Dermis blood vessel endothelial cell (primary cell): ENCODE results near the gene DNM1. TPM values are rescaled to one million over a fixed set of nuclear protein-coding genes. Genes with fewer than 3 reads are reported as not detected.
A peak's percentile ranks its signal among the peaks of the same experiment; 100 is the strongest.
"Not testable (repeated sequence)": the region's sequence is repeated elsewhere in the genome, so short reads cannot be mapped to it uniquely, and the experiment has no call there.

Source experiments
- DNase-seq: peaks from one replicate; pipeline ENCODE4 v3.0.0; 2010
- total RNA-seq: library from RNA; depleted of rRNA; stranded (reverse); fragments of >200 nt; gene quantifications from 2 replicates; pipeline ENCODE4 v1.2.3, GENCODE V29; 2014

Gene DNM1
- total RNA-seq, 1 donor from 2014 or later, result 0.17 TPM

DNA sequence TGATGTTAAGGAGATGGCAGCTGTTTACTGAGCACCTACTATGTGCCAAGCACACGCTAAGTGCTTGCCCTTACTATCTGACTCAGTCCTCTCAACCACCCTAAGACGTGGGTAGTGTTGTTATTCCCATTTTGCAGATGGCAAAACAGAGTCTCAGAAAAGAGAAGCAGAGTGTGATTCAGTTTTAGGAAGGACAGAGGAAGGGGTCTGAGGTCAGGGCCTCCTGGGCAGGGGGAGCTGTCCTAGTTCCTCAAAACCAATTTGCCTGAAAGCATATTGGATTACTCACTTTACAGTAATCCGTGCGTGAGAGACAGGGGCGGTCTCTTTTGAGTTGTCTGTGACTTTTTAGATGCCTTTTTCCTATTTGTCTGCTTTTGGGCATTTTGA, 23.2 kb downstream of the DNM1 start:
- DNase-seq, result no peak

- not testable (repeated sequence) for DNase-seq
These were observed 27.7 kb downstream of the DNM1 start for GRCh38 chr9:128230897-128231296.

GRCh38 chr9:128231638-128232527, 28.7 kb downstream of the DNM1 start:
- DNase-seq, result no peak

DNA sequence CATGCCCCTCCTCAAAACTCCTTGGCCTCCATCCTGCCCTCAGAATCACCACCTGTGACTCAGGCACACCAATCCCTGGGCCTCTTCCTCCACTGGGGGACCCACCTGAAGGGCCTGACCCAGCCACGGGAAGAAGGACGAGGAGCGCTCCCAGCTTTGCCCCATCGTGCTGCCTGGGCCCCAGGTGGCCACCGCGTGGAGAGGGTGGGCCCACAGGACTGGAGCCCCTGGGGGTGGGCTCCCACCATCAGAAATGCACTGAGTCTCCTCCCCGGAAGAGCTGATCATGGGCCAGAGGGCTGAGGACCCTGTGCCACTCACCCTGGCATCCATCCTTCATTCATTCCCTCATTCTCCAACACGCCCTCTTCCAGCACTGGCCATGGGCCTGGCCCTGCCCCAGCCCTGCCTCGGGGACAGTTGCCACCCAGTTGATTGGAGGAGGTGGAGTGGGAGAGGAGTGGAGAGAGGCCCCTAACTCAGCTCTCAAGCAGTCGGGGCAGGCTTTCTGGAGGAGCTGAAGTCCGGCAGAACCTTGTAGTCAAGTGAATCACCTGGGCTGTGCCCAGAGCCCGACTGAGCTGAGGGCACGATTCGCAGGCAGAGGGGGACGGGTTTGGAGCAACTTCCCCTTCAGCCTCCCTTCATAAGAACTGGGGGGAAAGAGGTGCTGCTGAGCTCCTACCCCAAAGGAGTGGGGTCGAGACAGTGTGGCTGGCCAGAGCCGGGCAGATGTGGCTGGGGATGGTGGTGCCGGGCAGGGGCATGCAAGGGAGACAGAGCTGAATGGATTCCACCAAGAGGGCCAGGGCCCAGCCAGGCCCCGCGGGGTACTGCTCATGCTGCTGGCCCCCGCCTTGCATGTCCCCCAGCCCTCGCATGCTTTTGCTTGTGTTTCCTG, 29.6 kb downstream of the DNM1 start:
- no peak for DNase-seq

GRCh38 chr9:128233817-128234406, 30.7 kb downstream of the DNM1 start:
- no peak for DNase-seq

DNA sequence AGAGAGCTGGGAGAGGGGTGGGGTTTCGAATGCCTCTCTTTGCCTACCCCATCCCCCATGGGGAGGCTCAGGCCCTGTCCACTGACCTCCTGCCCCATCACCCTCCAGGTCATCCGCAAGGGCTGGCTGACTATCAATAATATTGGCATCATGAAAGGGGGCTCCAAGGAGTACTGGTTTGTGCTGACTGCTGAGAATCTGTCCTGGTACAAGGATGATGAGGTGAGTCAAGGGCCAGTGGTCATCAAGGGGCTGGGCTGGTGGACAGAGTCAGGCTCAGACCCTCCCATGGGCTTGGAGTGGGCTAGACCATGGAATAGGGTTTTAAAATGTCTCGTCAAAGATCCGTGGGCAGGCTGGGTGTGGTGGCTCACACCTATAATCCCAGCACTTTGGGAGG, 38.9 kb downstream of the DNM1 start:
- DNase-seq, result no peak

GRCh38 chr9:128242828-128243214, 39.6 kb downstream of the DNM1 start:
- DNase-seq, result no peak

GRCh38 chr9:128243215-128244018, 40.2 kb downstream of the DNM1 start:
- DNase-seq, result no peak

DNA sequence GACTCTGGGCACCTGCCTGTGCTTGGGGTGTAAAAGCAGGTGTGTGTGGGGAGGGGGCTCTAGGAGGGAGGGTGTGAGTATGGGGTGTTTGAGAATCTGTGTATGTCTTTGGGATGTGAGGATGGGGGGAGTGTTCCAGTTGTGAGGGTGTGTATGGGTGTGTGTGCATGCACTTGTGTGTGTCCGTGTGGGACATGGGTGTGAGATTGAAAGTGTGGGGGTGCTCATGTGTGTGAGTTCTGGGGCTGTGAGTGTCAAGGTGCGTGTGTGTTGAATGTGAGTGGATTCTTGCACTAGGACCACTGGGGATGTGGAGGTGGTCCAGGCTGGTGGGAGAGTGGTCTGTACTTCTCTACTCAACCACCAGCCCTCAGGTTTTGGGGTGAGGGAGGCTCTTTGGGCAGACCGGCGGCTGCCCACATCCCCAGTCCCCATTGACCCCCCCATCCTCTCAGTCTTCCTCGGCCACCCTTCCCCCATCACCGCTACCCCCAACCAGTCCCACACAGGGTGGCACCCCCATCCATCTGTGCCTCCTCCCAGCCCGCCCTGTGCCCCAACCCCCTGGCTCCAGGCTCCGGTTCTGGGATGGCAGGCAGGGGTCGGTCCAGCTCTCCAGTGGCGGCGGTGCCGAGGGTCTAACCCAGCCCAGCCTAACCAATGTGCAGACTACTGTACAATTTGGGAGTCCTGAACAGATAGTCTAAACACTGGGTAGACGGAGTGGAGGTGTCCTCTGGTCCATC, 41.1 kb downstream of the DNM1 start:
- DNase-seq, result no peak

DNA sequence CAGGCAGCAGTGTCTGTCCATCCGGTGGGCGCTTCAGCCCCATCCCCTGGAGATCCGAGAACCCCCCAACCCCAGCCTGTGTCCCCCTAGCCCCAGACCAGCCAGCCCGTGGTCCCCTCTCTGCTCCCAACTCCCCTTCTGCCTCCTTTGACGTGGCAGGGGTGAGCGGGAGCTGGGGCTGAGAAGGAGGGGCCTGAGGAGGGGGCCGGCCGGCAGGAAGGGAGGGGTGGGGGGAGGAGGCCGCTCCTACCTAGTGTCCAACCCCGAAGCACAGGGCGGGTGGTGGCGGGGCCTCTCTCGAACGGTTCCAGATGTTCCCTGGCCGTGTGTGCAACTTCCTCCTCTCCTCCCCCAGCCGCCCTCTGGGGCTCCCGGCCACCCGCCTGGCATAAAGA, 41.7 kb downstream of the DNM1 start:
- peak; percentile 19 for DNase-seq

DNA sequence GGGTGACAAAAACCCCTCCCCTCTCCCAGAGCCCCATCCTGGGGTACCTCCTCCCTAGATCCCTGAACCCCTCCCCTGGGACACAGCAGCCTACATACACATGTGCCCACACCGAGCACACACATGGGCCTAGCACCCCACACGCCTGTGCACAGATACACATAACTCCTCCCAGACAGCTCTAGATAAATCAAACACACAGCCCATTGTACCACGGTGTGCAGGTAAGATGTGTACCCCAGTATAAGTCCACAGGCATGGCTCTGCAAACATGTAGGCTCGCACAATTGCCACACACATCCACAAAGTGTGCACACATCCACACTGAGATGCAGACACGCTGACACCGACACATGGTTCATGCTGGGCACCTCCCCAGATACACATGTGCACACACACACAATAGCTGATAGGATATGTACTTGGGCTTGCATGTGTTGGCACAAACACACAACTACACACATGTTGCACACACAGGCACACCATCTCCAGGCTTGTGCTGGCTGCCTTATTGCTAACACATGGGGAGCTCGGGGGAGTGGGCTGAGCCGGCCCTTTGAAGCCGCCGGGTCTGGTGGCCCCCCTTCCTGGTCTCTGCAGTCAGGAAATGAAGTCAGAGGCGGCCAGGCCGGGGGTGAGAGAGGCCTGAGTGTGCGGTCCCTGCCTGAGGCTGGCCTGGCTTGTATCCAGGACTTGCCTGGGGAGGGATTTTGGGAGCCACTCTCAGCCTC, 42.4 kb downstream of the DNM1 start:
- DNase-seq, result peak; percentile 69

- no peak for DNase-seq
These were observed 43.3 kb downstream of the DNM1 start for GRCh38 chr9:128246471-128246870.

DNA sequence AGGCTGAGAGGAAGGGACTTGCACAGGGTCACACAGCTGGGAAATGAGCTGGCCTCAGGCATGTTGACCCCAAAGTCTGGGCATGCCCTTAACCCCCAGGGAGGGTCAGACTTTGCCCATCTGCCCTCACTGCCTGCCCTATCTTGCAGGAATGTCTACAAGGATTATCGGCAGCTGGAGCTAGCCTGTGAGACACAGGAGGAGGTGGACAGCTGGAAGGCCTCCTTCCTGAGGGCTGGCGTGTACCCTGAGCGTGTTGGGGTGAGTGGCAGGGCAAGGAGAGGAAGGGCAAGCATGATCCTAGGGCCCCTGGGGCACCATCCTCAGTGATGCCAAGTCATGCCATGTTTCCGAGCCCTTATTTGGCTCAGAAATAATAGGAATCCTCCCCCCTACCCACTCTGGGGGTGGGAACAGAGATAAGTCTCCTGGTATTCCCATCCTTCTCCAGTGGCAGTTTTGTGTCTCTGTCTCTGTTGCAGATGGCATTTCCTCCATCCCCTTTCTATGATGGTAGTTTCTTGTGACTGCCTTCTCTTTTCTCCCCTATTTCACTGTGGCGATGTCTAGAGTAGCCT, 44.1 kb downstream of the DNM1 start:
- no peak for DNase-seq

DNA sequence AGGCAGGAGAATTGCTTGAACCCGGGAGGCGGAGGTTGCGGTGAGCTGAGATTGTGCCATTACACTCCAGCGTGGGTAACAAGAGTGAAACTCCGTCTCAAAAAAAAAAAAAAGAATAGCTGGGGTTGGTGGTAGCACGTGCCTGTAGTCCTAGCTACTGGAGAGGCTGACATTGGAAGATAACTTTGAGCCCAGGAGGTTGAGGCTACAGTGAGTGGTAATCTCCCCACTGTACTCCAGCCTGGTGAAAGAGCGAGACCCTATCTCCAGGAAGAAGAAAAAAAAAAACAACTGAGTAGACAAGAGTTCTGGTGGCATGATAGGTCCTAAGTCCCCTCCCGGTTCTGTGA, 46.4 kb downstream of the DNM1 start:
- no peak for DNase-seq

DNA sequence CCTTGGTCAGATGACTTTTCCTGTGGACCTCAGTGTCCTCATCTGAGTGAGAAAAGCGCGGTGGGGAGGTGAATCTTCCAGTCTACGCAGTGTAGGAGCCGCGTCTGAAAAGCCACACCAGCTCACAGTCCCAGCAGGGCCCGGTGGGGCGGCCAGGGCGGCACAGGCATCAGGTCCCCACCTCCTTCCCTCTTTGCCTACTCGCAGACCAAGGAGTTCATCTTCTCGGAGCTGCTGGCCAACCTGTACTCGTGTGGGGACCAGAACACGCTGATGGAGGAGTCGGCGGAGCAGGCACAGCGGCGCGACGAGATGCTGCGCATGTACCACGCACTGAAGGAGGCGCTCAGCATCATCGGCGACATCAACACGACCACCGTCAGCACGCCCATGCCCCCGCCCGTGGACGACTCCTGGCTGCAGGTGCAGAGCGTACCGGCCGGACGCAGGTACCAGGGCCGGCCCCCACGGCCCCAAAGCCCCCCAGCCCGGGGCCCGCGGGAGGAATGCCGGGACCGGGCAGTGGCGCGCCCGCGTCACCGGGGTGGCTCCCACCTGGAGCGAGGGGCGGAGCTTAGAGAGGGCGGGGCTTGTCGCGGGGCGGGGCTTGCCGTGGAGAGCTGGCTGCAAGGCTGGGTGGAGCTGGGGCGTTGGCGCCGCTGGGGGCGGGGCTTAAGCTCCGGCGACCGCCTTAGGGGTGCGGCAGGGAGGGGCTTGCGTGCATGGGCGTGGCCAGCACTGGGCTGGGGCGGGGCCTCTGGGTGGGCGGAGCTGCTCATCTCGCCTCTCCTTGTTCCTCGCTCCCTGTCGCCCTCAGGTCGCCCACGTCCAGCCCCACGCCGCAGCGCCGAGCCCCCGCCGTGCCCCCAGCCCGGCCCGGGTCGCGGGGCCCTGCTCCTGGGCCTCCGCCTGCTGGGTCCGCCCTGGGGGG, 47.0 kb downstream of the DNM1 start:
- peak; percentile 84 for DNase-seq

DNA sequence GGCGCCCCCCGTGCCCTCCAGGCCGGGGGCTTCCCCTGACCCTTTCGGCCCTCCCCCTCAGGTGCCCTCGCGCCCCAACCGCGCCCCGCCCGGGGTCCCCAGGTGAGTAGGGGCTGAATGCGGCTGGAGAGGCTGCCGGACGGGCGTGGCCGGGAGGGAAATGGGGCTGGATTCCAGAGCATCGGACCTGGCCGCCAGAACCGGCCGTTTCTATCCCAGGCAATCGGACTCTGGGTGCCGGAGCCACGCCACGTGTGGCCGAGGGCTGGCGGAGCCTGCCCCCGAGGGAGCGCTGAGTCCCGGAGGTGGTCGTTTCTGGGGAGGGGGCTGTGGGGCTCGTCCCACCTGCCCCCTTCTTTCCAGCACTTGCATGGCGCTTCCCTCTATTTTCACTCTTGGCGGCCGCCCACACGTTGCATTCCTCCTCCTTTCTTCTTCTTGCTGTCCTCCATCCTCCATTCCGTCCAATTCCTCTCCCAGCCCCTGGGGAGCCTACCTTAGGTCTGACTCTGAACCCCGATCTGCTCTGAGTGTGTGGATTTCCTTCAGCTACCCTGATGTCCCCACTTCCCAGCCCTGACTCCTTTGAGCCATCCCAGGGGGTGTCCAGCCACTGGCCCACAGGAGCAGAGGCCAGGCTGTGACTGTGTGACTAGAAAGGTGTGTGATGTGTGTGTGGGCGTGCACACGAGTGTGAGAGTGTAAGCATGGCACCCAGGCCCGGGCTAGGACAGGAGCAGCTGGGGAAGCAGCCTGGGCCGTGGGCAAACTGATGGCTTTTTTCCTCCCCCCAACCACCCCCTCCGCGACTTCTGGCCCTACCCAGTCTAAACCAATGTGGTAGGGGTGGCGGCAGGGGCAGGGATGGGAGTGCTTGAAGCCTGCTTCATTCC, 47.9 kb downstream of the DNM1 start:
- DNase-seq, result no peak

DNA sequence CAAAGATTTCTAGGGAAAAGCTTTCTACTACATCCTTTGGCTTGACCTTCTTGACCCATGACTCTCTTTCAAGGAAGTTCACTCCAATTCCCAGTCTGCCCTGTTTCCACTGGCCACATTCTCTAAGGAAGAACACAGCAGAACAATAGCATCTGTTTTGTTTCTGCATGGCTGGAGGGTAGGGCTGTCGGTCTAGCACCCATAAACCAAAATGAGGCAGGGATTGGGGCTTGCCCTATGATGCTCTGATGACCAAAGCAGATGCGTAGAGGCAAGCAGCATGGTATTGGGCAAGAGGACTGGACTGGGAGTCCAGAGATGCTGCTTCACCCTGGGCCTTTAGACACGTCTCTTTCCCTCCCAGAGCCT, 48.5 kb downstream of the DNM1 start:
- peak; percentile 75 for DNase-seq

- DNase-seq, result no peak
These were observed 49.3 kb downstream of the DNM1 start for GRCh38 chr9:128252317-128253139.
